Measurements from ENCODE around the gene UPP2.
A peak's percentile ranks its signal among the peaks of the same experiment; 100 is the strongest.

UPP2 gene

DNA sequence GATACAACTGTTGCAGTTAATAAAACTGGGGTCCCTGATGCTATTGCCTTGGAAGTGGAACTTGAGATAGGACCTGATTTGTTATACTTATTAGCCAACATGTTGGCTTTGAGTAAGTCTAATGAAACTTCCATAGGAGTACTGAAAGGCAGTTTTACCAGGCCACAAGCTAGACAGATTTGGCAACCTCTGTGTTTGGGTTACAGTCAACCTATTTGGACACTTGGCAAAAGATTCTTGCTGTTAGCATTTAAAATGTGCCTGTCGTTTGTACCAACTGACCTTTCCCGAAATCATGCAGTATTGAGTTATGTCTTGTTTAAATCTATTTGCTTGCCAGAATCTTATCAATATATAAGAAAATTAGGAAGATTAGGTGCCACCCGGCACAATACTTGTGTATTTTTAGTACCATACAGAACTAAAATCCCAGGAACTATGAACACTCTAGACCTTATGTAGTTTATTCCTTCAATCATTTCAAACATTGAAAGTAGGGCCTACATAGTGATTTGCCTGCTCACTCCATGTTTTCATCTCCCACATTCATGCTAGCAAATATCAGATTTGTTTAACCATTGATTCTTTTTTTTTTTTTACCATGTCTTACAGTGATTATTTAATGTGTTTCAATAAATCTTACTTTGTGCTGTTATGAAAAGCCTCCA lies 35.5 kb upstream of the UPP2 start:
- CTCF ChIA-PET: no interaction called here
- POLR2A ChIA-PET (ENCODE audit: low non-redundant PET): no interaction called here

GRCh38 chr2:158071018-158071417 lies 30.7 kb upstream of the UPP2 start:
- no peak for DNase-seq (ENCODE audit: low spot score)
- POLR2A ChIA-PET (ENCODE audit: low non-redundant PET): no interaction called here
- H3K27ac ChIP-seq: no peak overlapping the region
- no peak for TF ChIP-seq CTCF (conservative IDR thresholded peaks at IDR 0.05; ENCODE audit: low read depth)
- CTCF ChIA-PET: interaction anchor here (0.5 kb wide), 1 partner anchor 490 kb away, joined by 3 read pairs; no protein-coding TSS in a partner anchor

More for the DNA sequence above, 35.5 kb upstream of the UPP2 start:
- no peak overlapping the region for H3K27ac ChIP-seq
- DNase-seq (ENCODE audit: low spot score): no peak
- TF ChIP-seq CTCF (conservative IDR thresholded peaks at IDR 0.05; ENCODE audit: low read depth): no peak

DNA sequence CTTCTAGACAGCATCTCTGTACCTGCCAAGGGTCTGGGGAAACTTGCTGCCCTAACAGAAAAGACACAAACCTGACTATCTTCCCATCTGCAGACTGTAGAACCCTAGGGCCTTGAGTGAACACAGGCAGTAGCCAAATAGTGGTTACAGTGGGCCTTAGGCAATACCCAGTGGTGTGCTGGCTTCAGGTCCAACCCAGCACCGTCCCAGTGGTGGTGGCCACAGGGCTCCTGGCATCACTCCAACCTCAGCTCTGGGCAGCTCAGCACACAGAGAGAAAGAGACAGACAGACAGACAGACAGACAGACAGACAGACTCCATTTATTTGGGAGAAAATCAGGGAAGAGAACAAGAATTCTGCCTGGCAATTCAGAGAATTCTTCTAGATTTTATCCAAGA lies 29.3 kb upstream of the UPP2 start:
- ChIA-PET CTCF (interaction anchor here (0.8 kb wide), 1 partner anchor 1242 kb away, joined by 4 read pairs; no protein-coding TSS in a partner anchor), POLR2A (ENCODE audit: low non-redundant PET) (no interaction called here)
- H3K27ac ChIP-seq: no peak overlapping the region
- no peak for DNase-seq (ENCODE audit: low spot score)
- TF ChIP-seq CTCF (conservative IDR thresholded peaks at IDR 0.05; ENCODE audit: low read depth): no peak

- POLR2A ChIA-PET (ENCODE audit: low non-redundant PET): no interaction called here
- DNase-seq (ENCODE audit: low spot score): peak; percentile 5
- CTCF ChIA-PET: no interaction called here
- no peak overlapping the region for H3K27ac ChIP-seq
- no peak for TF ChIP-seq CTCF (conservative IDR thresholded peaks at IDR 0.05; ENCODE audit: low read depth)
Observed at GRCh38 chr2:158079672-158080071, 22.0 kb upstream of the UPP2 start.

DNA sequence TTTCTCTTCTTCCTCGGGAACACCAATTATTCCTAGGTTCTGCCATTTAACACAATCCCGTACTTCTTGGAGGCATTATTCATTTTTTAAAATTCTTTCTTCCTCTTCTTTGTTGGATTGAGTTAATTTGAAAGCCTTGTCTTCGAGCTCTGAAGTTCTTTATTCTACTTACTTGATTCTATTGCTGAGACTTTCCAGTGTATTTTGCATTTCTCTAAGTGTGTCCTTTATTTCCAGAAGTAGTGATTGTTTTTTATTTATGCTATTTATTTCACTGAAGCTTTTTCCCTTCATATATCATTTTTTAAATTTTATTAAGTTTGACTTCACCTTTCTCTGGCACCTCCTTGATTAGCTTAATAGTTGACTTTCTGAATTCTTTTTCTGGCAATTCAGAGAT lies 13.6 kb upstream of the UPP2 start:
- no peak overlapping the region for H3K27ac ChIP-seq
- POLR2A ChIA-PET (ENCODE audit: low non-redundant PET): no interaction called here
- DNase-seq (ENCODE audit: low spot score): no peak
- CTCF ChIA-PET: interaction anchor here (0.7 kb wide), 1 partner anchor 657 kb away, joined by 5 read pairs; no protein-coding TSS in a partner anchor
- TF ChIP-seq CTCF (conservative IDR thresholded peaks at IDR 0.05; ENCODE audit: low read depth): no peak

DNA sequence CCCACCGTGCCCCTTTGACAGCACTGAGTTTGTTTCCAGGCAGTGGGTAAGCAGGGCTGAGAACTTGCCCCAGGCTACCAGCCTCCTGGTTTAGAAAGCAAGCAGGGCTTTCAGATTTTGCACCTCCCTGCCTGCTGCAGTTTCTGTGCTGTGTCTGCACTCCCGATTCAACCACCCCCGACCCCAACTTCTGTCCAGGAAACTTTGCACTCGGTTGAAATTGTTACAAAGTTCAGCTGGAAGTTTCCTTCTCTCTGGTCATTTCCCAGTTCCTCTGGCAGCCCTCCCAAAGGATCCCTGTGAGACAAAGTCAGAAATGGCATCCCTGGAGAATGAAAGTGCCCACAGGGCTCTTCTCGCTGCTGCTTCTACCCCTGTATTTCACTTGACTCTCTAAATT lies 12.4 kb upstream of the UPP2 start:
- no peak for DNase-seq (ENCODE audit: low spot score)
- ChIA-PET CTCF (no interaction called here), POLR2A (ENCODE audit: low non-redundant PET) (no interaction called here)
- TF ChIP-seq CTCF (conservative IDR thresholded peaks at IDR 0.05; ENCODE audit: low read depth): no peak
- H3K27ac ChIP-seq: no peak overlapping the region

Data from RWPE1 (cell line).